SIG-M5 treated with dmso at 0.1 percent for 504 hours (cell line): Measurements from ENCODE around the gene TAOK1.
"Not testable (repeated sequence)": the region's sequence is repeated elsewhere in the genome, so short reads cannot be mapped to it uniquely, and the experiment has no call there.

Experiments used
- DNase-seq: peaks from one replicate; lab custom pipeline; 2025; ENCODE audit not compliant: unreplicated experiment; lab: John Stamatoyannopoulos, UW

TAOK1 gene

DNA sequence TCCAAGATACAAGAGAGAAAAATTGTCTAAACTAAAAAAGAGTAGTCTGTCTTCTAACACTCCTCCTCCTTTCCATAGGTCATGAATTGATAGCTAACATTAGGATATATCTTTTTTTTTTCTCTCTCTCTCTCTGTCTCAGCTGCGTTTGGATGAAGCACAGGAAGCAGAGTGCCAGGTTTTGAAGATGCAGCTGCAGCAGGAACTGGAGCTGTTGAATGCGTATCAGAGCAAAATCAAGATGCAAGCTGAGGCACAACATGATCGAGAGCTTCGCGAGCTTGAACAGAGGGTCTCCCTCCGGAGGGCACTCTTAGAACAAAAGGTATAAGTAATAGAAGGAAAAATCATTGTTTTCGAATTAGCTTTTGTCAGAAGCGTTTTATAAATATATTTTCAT is 143.8 kb downstream of the TAOK1 start:
- DNase-seq = no peak

DNA sequence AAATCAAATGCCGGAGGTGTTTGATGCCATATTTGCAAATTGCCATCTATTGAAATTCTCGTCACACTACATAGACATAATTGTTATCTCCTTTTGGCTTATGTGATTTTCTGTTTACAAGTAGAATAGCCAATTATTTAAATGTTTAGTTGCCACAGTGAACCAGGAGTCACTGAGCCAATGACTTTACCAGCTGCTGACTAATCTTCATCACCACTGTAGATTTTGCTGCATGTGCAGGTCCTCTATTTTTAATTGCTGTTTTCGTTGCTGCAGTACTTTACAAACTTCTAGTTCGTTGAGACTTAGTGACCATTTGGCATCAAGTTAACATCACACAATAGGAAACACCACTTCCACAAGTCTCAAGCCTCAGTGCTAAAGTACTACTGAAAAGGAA is 153.9 kb downstream of the TAOK1 start:
- no peak for DNase-seq

DNA sequence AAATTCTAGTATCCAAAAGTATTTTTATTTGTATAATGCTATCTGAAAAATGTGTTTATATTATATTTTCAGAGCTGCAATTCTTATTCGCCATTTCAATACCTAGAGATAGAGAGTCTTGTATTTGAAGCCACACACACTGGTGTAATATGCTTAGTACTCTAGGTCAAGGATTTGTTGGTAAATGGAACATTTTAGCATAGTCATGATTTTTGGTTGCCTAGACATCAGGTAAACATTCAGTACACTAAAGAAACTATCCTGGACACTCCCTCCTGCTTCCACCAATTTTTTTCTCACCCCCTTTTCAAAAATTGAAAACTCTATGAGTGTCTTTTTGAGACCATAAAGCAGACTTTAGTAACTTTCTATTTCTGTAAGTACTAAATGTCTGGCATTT is 155.9 kb downstream of the TAOK1 start:
- DNase-seq = no peak

DNA sequence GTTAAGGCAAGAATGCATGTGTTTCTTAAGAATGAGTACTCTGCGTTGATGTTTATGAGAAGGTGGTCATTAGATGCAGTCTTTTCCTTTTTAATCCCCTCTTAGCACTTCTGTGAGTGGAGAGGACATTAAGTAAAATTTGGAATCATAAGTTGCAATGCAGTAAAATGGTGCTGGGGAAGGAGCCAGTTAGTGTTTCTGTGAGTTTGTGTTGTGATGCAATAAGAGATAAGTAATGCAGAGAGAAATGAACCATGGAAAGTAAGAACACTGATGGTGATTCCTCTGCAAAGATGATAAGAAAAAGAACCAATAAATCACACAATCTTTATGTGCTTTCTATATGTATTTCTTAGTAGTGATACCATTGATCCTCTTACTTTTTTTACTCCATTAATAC is 156.7 kb downstream of the TAOK1 start:
- no peak for DNase-seq

DNA sequence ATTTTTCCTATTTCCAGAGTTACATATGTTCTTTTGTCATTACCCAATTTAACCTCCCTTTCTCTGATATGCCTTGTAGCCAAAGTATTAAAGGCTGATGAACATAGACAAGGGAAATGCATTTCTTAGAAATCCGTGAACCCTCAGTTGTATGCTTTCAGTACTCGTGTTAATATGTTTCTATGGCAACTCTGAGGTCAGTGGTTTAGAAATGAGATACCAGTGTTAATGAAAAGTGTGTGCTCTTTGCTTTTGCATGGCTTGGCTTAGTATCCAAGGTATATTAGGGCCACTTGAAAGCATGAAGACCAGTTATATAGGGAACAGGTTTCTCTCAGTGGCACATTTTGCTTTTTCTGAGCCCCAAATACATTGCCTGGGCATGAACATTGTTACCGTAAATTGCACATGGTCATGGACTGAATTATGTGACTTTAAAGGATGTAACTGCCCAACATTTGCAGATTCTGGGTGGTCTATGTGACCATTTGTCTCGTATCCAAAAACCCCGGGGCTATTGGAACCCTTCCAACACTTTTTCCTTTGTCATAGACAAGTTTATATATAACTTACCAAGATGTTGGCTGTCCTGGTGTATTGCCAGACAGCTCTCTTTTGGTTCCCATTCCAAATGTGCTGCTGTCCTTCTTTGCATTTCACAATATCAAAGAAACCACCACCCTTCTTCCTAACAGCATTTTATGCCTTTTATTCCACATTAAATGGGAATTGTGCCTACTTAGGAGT is 159.2 kb downstream of the TAOK1 start:
- DNase-seq = no peak

DNA sequence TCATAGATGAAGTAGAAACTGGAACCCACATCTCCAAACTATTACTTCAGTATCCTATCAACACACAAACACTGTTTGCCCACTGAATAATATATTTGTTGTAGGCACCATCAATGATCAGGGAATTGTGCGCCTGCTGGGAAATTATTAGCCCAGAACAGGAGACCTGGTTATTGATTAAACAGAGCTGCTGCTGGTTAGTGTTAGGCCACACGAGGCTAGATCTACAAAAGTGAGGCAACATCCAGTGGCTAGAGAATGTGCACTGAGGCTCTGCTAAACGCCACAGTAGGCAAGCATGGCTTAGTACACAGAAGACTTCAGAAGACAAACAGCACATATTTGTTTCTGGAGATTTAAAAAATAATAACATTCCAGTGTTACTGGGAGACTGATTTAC is 165.7 kb downstream of the TAOK1 start:
- no peak for DNase-seq

DNA sequence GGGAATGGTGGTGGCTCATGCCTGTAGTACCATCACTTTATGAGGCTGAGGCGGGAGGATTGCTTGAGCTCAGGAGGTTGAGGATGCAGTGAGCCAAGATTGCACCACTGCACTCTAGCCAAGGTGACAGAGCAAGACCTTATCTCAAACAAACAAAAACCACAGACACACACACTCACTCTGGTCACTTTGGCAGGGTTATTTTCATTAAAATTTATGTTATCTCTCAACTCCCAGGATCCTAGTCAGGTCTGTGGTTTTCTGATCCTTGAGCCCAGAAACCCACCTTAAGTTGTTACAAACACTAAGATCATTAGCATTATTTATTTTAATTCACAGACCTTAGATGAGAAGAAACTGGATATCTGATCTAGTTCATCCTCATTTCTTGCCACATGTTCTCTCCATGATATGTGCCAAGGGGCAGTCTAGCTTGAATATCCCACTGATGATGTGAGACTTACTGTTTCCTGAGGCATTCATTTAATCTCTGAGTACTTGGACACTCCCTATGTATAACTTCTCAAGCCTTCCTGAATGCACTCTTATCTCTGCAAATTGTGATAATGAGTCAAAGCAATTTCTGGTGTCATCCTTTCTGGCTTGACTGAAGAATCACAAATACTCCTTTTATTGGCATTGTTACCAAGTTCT is 167.0 kb downstream of the TAOK1 start:
- DNase-seq = no peak

DNA sequence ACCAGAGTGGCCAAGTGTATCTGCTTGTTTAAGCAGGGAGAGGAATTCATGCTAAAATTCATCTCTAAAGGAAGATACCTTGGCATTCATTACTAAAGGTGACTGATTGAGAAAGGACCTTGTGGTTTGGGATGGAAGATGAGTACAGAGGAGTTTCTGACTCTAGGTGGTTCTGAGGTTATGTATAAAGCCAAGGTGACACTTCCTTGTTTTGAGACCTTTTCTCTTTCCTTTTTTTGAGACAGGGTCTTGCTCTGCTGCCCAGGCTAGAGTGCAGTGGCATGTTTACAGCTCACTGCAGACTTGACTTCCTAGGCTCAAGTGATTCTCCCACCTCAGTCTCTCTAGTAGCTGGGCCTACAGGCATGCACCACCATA is 167.6 kb downstream of the TAOK1 start:
- DNase-seq = no peak

DNA sequence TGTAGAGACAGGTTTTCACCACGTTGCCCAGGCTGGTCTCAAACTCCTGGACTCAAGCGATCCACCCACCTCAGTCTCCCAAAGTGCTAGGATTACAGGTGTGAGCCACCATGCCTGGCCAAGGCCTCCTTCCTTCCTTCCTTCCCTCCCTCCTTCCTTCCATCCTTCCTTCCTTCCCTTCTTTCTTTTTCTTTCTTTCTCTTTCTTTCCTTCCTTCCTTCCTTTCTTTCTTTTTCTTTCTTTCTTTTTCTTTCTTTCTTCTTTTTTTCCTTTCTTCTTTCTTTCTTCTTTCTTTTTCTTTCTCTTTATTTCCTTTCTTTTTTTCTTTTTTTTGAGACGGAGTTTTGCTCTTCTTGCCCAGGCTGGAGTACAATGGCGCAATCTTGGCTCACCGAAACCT is 168.0 kb downstream of the TAOK1 start:
- DNase-seq = not testable (repeated sequence)

DNA sequence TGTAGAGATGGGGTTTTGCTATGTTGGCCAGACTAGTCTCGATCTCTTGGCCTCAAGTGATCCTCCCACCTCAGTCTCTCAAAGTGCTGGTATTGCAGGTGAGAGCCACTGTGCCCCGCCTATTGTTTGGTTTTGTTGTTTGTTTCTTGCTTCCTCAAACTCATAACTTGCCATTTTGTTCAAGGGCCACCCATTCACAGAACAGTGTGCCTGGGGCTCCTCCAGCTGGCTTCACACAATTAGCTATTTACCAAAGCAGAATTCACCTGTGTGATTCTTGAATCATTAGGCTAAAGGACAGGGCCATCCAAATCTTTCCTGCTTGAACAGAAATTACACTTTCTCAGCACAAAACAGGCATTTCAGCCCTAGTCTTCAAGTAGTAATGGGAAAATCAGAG is 169.5 kb downstream of the TAOK1 start:
- no peak for DNase-seq

DNA sequence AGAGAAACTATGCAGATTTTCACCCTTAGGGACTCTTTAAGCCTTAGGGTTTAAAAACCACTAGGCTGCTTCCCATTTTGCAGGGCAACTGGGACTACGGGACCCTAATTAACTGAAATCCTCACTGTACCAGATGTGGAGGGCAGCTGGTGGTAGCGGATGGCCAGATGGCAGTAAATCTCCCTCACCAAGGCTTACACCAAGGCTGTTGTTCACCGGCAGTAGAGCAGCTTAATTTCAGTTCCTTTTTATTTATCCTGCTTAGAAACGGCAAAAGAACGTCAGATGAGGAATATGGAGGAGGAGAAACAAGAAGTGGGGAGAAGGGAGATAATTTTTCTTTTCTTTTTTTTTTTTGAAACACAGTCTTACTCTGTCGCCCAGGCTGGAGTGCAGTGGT is 170.2 kb downstream of the TAOK1 start:
- peak; percentile 91 for DNase-seq

DNA sequence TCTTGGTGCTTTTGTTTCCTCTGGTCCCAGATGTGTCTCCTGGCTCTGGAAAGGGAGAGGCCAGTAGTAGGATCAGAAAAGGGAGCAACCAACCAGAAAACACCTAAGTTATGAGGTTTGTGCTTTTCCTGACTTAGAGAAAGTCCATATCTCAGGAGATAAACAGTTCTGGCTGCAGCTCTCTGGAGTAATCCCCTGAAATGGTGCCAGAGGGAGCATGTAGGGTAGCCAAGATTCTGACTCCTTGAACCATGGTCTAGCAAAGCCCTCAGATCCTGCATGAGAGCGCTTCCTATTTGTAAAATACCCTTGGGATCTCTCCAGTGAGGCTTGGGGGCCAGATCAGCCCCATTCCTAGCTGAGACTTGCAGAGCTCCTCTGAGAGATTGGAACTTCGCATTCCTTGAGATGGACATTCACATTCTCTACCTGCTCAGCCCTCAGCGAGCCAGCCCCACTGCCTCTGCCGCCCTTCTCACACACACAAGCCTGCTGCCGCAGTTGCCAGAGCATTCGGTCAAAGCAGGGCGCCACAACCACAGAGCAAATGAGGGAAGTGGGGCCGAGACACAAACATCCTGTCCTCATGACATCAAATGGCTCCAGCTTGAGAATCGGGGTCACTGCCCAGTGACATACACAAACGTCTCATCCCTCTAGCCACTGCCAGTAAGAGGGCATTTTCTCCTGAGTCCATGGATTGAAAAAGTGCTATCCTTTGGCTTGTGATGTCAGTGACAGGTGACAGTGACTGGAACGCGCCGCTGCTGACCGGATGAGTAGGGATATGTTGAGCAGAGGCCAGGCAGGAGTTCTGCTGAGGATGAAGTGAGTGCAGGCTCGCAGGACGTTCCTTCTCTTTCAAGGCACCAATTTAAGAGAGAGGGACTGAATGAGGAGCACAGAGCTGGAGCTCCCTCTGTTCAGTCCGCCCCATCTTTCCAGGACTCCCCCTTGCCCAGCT is 171.7 kb downstream of the TAOK1 start:
- DNase-seq = no peak

DNA sequence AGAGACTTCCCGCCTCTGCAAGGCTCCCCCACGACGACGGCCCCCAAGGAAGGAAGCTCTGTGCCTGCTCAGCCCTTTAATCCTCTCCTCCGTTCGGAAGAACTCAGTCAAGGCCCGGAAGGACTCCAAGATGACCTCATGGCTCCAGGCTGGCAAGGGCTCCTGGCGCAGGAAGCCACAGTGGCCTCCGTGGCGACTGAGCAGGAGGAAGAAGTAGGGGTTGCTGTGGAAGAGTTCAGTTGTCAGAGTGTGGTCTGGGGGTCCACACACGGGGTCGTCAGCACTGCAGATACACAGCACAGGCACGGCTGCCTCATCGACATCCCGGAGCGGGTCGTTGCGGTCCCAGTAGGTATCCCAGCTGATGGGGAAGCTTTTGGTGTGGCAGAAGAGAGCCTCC is 172.5 kb downstream of the TAOK1 start:
- DNase-seq = no peak

DNA sequence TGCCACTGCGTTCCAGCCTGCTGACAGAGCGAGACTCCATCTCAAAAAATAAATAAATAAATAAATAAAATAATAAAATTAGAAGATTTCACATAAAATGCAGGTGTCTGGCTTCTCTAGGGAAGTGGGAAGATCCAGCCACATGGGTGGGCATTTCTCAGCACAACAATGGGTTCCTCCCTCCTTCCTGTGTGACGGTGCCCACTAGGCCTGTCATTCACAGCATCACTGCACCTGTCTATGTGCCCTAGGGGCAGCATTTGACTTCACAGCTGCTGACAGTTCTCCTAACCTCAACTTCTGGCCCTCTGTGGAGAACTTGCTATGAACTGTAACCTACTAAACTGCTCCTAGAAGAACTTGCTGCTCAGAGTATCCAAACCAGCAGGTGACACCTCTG is 173.7 kb downstream of the TAOK1 start:
- DNase-seq = no peak

DNA sequence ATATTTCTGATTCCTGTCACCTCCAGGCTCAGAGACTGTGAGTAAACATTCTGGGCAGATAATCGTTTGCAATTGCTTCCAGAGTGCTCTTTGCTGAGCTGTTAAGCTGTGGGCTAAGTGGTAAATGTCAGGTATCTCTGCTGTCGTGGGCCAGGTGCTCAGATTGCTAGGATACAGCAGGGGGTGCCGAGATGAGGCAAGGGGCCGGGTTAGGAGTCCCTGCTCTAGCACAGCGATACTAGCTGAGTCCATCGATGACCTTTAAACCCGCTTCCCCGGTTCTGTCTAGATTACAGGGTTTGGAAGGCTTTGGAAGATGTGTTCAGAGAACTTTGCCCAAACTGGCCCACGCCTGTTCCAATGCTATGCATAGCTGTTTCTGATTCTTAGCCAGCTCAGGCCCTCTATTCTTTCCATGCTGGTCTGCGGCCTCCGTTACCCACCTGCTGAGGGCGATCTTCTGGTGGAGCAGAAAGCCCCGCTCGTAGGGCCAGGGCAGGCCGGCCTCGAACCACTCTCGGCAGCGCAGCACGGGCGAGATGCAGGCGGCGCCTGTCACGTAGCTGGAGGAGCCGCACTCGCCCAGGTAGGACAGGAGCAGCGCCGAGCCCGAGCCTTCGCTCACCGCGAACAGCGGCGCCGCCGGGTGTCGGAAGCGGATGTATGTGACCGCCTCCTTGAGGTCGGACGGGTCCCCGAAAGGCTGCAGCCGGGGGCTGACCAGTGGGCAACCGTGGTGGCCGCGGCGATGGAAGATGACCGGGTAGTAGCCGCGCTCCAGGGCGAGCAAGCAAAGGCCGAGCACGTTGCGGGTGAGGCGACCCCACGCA is 175.7 kb downstream of the TAOK1 start:
- peak; percentile 37 for DNase-seq

DNA sequence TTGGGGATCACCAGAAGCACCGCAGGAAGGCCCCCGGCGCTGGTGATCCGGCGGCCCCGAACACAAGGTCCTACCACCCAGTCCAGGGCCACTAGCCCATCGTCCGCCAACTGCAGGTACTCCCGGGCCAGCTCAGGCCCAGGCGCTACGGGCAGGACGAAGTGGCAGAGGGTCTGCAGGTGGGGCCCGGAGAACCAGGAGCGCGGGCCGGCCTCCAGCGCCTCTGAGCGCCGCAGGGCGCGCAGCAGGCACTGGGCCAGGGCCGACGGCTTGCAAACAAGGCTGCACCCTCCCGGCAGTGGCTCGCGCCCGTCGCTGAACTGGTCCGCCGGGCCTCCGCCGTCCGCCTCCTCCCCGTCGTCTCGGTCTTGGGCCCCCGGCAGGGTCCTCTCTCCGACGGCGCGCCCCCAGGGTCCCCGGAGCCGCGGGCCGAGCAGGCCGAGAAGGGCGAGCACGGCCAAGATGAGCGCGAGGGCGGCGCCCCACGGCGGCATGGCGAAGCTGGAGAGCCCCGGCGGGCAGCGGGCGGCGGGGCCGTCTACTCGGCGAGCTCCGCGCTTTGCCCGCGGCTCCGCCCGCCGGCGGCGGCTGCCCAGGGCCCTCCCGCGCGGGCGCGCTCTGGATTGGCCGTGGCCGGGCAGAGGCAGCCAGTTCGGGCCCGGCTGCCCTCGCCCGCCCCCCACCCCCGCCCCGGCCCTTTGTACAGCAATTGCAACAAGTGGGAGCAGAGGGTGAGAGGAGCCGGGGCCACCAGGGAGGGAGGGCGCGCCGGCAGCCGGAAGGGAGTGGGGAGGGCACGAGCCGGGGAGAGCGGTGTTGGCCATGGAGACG is 176.5 kb downstream of the TAOK1 start, which contains the start of gene ABHD15:
Gene ABHD15 (minus strand): TSS at position 565 of the 831 bp plus-strand sequence. CDS start 71 bp downstream, at position 494.
- DNase-seq = peak; percentile 69

DNA sequence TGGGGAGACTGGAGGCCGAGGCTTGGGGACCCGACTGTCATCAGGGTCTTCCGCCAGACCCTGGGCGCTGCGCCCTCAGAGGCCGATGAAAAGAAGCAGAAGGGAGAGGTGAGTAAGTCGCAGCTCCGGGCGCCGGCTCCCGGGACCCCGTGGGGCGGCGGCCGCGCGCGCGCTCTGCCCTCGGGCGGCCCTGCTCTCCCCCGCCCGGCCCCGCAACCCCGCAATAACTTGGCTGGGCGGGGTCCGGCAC is 177.1 kb downstream of the TAOK1 start:
- DNase-seq = no peak

DNA sequence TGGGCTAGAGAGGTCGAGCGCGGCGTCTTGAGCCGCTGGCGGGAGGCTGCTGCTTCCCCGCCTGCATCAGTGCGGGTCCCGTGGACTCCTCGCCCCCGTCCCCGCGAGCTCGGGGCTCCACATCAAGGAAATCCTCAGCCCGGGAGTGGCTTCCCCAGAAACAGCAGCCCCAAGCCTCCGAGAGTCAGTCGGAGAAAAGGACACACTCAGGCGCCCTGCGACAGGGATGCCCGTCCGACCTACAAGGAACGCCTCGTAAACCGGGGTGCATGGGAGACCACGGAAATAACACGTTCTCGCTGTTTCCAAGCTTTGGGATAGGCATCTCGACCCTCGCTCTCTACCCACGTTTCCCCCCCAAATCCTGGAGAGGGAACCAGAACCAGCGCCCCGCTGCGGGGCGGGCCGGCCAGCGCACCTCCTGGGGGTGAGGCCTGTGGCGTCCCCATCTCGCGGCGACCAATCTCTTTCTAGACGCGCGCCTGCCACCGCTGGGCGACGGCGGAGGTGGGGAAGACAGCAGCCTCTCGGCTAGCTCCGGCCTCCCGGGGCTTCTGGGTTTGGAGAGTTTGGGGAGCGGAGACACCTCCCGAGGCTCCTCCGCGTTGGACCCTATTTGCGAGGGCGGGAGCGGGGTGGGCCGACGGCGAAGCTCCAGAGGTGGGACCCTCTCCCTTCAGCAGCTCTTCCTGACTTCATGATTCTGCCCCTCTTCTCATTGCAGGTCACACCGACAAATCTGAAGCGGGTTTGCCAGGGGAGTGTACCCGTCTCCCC is 177.6 kb downstream of the TAOK1 start:
- DNase-seq = peak; percentile 67
